ENCODE results near the gene FADD.

The FADD gene

GRCh38 chr11:70233962-70234361 is 30.9 kb downstream of the FADD start:
- DNase-seq (ENCODE audit: low spot score): no peak

GRCh38 chr11:70240337-70240736 is 37.2 kb downstream of the FADD start:
- no peak for DNase-seq (ENCODE audit: low spot score)

- no peak for DNase-seq (ENCODE audit: low spot score)
Measured at GRCh38 chr11:70241709-70242108, 38.6 kb downstream of the FADD start.

GRCh38 chr11:70242885-70243284 is 39.8 kb downstream of the FADD start:
- DNase-seq (ENCODE audit: low spot score): no peak

DNA sequence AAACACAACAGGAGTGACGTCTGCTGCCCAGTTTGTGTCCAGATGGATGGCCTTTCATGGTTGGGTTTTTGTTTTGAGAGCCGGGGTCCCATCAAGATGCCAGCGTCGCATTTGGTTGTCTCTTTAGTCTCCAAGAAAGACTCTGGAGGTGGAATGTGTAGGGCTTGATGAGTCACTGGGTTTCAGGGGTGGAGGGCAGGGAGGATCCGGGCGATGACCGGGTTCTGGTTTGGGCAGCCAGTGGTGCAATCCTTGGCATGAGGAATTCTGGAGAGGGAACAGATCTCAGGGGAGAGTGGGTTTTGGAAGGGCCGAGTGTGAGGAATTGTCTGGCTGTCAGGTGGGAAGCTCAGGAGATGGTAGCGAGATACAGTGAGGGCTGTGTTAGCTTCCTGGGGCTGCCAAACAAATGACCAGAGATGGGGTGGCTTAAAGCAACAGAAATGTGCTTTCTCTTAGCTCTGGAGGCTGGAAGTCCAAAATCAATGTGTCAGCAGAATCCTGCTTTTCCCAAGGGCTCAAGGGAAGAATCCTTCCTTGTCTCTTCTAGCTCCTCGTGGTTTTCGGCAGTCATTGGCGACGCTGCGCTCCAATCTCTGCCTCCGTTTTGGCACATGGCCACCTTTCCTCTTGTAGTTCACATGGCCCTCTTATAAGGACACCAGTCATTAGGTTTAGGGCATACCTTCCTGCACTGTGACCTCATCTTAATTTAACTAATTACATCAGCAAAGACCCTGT is 41.0 kb downstream of the FADD start:
- no peak for DNase-seq (ENCODE audit: low spot score)

DNA sequence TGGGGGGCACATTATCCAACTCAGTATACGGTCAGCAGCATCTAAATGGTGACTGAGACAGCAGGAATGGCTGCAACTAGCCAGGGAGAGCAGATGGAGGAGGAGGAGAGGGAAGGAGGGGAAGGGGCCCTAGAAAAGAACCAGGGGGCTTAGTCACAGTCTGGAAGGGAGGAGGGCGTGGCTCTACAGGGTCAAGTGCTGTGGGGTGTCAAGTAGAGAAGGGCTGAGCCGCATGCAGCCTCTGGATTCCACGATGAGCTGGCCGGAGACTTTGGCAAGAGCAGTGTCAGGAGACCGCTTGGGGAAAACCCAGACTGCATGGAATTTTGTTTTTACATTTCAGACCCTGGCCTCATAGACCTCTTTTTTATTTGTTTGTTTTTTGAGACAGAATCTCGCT is 41.6 kb downstream of the FADD start:
- DNase-seq (ENCODE audit: low spot score): no peak

DNA sequence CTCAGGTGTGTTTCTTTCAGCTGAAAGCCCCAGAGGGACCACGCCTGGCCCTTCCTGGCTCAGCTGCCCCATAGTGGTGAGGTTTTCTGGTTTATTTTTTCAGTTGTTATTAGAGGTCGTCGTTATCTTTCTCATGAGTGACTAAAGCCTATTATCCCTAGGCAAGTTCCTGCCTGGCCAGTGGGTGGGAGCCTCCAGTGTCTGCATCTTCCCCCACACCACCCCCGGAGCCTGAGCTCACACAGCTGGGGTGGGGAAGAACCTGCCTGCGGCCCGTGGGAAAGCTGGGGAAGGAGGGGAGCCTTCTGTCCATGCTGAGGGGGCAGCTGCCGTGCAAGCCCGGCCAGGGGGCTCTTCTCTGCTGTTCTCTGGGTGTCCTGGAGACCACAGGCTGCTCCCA is 43.1 kb downstream of the FADD start:
- DNase-seq (ENCODE audit: low spot score): no peak

DNA sequence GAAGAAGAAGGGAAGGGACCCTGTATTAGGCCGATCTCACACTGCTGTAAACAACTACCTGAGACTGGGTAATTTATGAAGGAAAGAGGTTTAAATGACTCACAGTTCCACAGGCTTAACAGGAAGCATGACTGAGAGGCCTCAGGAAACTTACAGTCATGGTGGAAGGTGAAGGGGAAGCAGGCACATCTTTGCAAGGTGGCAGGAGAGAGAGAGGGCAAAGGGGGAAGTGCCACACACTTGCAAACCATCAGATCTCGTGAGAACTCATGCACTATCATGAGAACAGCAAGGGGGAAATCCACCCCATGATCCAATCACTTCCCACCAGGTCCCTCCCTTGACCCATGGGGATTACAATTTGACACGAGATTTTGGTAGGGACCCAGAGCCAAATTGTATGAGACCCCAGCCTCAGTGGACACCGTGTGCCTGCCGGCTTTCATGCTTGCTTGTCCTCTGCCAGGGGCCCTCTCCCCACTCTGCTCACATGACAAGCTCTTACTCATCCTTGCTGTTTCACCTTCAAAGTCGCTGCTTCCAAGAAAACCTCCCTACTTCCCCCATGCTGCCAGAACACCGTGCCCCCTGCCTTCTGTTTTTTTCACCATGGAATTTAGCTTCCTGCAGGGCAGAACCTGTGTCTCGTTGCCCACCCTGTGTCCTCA is 44.1 kb downstream of the FADD start:
- no peak for DNase-seq (ENCODE audit: low spot score)

- DNase-seq (ENCODE audit: low spot score): no peak
Measured at GRCh38 chr11:70247710-70248072, 44.6 kb downstream of the FADD start.

DNA sequence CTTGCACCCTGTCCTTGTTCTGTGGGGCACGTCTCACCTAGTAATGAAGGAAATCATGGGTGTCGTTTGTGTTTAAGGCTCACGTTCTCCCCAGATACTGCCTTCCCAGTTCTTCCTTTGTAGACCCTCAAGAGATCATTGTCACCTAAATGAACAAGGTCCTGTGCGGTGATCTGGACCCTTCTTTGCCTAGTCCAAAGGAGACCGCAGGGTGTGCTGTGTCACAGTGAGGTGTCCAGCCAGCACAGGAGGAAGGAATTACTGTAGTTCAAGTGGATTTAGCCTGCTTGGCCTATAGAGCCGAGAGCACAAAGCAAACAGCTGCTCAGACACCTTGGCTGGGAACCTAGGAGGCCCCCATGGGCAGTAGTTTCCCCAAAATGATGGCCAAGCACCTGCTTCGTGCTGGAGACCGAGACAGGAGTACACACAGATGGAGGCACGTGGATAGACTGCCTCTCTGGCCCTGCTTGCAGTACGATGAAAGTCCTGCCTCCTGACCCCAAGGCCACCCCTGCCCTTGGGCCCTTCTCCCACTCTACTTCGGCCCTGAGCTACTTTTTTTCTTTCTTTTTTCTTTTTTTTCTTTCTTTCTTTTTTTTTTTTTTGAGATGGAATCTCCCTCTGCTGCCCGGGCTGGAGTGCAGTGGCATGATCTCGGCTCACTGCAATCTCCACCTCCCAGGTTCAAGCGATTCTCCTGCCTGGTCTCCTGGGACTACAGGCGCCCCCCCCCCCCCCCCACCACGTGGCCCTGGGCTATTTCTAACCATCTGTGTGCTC is 48.0 kb downstream of the FADD start:
- no peak for DNase-seq (ENCODE audit: low spot score)

- DNase-seq (ENCODE audit: low spot score): no peak
Measured at GRCh38 chr11:70251659-70252321, 48.7 kb downstream of the FADD start.

- no peak for DNase-seq (ENCODE audit: low spot score)
Measured at GRCh38 chr11:70252844-70253243, 49.7 kb downstream of the FADD start.

GRCh38 chr11:70255477-70256116 is 52.5 kb downstream of the FADD start:
- DNase-seq (ENCODE audit: low spot score): no peak
